Measurements from ENCODE around the gene AFG3L2. TPM values are rescaled to one million over a fixed set of nuclear protein-coding genes. Genes with fewer than 3 reads are reported as not detected.

AFG3L2 gene
- total RNA-seq, 4 donors from 2014 or later: 40.3 to 58.4 (median 44.1) TPM

DNA sequence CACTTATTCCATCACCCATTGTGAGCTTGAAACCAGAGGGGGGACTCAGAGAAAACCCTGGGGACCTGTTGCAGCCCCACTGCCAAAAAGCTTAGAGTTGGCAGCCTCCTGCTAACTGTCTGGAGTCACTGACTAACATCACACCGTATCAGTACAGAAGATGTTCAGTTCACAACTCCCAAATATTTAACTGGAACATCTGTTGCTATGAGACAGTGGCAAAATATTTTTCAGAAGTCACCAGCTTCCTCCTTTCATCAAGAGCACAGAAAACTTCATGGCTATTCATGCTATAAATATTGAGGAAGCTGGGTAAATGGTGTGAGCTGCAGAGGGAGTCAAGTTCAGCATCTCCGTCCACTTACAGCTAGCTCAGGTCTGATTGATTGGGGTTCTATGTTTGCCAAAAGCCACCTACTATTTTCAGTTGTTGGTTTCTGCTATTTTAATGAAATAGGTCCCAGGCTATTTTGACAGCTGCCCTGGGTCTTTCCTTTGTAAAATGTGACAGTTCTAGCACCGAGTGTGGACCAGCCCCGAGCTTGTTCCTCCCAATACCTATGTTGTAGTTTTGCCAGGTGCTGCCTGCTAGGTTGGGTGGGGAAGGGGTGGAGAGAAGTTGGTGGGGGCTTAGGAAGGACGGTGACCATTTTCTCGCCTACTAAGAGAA lies 59.2 kb downstream of the AFG3L2 start:
- TF ChIP-seq, protein P1, sequence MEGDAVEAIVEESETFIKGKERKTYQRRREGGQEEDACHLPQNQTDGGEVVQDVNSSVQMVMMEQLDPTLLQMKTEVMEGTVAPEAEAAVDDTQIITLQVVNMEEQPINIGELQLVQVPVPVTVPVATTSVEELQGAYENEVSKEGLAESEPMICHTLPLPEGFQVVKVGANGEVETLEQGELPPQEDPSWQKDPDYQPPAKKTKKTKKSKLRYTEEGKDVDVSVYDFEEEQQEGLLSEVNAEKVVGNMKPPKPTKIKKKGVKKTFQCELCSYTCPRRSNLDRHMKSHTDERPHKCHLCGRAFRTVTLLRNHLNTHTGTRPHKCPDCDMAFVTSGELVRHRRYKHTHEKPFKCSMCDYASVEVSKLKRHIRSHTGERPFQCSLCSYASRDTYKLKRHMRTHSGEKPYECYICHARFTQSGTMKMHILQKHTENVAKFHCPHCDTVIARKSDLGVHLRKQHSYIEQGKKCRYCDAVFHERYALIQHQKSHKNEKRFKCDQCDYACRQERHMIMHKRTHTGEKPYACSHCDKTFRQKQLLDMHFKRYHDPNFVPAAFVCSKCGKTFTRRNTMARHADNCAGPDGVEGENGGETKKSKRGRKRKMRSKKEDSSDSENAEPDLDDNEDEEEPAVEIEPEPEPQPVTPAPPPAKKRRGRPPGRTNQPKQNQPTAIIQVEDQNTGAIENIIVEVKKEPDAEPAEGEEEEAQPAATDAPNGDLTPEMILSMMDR (IDR thresholded peaks at IDR 0.05; ENCODE audit: low read depth): no peak

DNA sequence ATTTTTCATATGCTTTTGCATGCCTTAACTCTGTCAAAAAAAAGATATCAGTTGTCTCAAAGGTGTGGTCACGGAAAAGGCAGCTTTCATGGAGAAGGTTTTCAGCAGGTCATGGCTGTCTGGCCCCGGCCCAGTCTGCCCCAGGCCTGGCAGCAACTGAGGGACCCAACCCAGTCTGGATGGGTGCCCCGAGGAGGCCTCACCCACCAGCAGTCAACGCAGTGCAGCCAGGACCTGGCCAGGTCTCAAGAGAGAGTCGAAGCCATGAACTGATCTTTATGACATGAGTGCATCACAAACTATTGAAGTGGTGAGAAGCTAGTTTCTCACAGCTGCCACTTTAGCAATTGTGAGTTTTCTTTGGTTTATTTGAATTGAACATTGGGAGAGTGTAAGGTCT lies 61.1 kb downstream of the AFG3L2 start:
- TF ChIP-seq, protein P1 (IDR thresholded peaks at IDR 0.05; ENCODE audit: low read depth): no peak

DNA sequence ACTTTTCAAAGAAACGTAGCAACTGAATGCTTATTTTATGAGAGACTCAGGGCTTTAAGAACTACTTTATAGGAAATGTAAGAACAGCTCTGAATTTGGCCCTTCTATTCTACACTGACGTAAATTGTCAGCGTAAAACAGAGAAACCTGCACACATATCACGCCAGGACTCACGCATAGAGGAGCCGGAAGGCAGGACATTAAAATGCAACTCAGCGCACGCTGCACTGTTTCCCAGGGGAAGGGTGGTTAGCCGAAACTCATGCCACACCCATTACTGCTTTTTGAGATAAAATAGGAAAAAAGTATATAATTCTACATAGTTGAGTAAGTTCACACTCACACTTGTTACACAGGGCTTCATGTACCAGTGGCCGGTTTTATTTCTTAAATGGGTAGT lies 61.5 kb downstream of the AFG3L2 start:
- TF ChIP-seq, protein P1 (IDR thresholded peaks at IDR 0.05; ENCODE audit: low read depth): no peak

DNA sequence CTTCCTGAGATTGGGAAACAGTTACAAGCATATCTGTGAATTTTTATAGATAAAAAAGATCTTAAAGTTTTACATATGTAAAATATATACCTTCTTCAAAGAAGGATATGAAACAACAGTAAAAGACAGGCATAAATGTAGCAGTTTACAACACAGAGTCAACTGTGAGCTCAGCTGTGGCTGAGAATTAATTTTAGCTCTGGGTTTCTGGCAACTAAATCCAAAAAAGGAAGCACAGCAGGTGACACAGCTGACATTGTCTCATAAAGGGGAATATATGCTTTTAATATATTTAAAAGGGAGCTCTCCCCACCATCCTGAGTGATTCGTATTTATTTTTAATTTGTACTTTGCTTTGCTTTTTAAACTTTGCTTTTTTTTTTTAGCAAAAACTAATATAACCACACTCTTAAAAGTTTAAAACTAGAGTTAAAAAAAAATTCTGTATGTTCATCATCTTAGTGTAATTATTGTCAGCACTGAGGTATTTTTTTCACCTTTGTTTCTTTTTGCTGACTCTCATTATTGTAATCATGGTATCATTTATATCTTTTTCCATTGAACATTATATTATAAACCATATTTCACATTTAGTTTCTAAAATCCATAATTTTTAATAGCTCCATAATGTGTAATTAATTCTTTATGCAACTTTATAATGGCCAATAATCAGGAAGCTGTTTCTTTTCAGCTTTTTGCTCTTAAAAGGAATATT lies 62.3 kb downstream of the AFG3L2 start:
- TF ChIP-seq, protein P1 (IDR thresholded peaks at IDR 0.05; ENCODE audit: low read depth): no peak

DNA sequence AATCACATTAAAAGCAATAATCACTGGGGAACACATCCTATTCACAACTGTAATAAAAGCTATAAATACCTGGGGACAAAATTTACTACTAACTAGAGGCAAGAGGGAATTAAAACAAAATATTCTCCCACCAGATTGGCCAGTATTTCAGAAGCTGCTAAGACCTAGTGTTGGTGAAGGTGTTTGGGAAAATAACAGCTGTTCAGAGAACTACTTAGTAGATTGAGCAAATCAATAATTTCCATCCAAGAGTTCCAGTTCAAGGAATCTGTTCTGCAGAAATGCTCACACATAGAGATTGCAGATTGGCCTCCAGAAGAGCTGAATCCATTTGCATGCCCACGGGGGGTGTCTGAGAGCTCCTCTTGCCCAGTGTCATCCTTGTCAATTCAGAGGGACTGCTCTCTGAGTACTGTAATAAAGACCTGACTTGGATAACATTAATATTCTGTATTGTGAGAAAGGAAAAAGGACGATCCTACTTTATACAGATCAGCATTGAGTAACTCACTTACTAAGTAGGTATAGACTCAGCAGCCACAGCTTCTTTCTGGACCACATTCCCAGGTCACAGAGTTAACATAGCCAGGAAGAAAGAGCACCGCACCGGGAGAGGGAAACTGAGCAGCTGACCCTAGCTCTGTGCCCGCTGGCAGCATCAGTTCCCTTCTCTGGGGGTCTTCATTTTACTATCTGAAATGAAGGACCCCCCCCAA lies 63.3 kb downstream of the AFG3L2 start:
- TF ChIP-seq, protein P1 (IDR thresholded peaks at IDR 0.05; ENCODE audit: low read depth): no peak

DNA sequence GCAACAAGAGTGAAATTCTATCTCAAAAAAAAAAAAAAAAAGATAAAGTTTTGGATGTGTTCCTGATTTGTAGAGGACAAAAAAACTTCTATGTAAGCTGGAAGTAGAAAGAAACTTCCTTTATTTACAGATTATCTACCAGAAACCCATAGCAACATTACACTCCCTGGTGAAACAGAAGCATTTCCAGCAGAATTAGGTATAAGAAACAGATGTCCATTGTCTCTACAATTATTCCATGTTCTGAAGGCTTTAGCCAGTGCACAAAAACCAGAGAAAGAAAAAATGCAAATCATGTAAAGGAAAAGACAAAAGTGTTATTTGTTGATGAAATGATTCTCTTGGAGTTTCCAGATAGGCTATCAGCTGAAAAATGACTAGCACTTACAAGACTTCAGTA lies 64.1 kb downstream of the AFG3L2 start:
- TF ChIP-seq, protein P1 (IDR thresholded peaks at IDR 0.05; ENCODE audit: low read depth): no peak

DNA sequence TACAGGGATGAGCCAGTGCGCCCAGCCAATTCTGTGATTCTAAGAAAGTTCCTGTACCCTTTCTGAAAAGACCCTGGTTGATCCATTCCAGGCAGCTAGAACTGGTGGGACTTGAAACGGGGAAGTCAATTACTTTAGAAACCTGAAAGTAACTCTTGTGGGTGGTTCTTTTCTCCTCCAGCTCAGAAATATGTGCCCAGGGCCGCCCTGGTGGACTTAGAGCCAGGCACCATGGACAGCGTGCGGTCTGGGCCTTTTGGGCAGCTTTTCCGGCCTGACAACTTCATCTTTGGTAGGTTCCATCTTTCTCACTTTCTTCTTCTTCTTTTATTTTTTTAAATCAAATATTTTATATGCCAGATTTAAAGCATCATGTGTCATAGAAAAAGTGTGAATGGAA lies 66.3 kb downstream of the AFG3L2 start:
- TF ChIP-seq, protein P1 (IDR thresholded peaks at IDR 0.05; ENCODE audit: low read depth): no peak
